H1 (cell line): ENCODE data around the gene ATP6V1F. TPM values are rescaled to one million over a fixed set of nuclear protein-coding genes. Genes with fewer than 3 reads are reported as not detected.

Experiments
- KDM1A ChIP-seq: fragments of 200-600, 300-600 bp; sonication (generic); IDR thresholded peaks from 2 replicates; pipeline ENCODE4 v1.7.1; 2016; ENCODE audit warnings: mild to moderate bottlenecking, low read length, borderline replicate concordance
- polyA plus RNA-seq, 7 experiments: library from polyadenylated mRNA; depleted of rRNA in 3 of 7; stranded (reverse) in 5 of 7; unstranded in 2 of 7; fragments of >200 nt in 5 of 7; fragments of 200-250 nt in 2 of 7; gene quantifications; 1 replicate in 5 of 7; 2 replicates in 1 of 7; 4 replicates in 1 of 7; pipeline versions ENCODE4 v1.2.1 to v1.2.3, GENCODE V29; 2011 to 2013; ENCODE audit warnings: missing spikeins in 2 of 7, mixed read lengths in 2 of 7
- total RNA-seq: library from RNA; stranded (reverse); fragmentation: NEBNext Ultra II Directional; extraction: Animal tissue kit (Norgen Biotek cat#: 25700); gene quantifications from 2 replicates; pipeline ENCODE4 v1.2.1, GENCODE V29; 2021

Gene ATP6V1F
- total and polyA plus RNA-seq, 2 of the 8 experiments (the other 6 are each of a cell fraction or from before 2014, with no cell fraction given), result 104 to 318 TPM

DNA sequence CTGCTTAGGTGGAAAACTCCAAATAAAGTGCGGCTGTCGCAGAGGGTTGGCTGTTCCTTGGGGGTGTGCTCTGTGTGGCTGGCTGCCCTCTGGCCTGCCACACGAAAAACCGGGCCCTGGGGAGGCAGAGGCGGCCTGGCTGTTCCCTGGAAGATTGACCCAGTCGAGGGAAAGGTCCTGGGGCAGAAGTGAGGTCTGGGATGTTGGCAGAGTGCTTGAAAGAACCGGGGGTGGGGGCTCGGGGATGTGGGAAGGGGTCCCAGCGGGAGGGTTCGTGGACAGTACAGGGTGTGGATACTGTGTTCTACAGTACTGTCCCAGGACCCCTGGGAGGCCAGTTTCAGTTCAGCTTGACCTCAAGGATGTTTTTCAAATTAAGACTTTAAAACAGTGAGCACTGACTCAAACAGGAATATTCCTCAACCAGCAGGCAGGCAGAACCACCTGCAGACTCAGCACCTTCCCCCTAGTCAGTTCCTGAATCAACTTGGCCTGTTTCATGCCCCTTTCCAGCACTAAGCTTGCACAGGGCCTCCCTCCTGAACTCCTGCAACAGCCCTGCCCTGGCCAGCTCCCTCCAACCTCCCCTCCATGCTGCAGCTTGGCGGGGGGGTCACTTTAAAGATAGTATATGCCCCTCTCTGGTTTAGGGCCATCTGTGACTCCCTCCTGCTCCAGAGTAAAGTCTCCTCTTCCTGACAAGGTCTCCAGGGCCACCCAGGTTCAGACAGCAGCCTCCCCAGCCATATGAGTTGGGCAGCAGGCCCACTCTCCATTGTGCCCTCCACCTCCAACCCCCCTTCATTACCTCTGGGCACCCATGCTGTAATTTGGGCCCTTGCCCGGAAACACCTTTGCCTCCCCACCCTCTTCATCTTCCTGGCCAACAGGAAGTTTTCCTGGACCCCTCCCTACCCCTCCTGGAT is 3.2 kb upstream of the ATP6V1F start (continued):
- TF ChIP-seq KDM1A, result no peak
